Natural killer cell treated with Interleukin-12 subunit alpha and Interleukin-12 subunit beta and Interleukin-15 and Interleukin-18, amount 100 ng/mL, for 72 hours (primary cell): Measurements from ENCODE around the gene SEMA3G. TPM values are rescaled to one million over a fixed set of nuclear protein-coding genes. Genes with fewer than 3 reads are reported as not detected.

ENCODE experiments used
- ATAC-seq, 2 donors: fragments of 150-1000 bp; cut with Tn5 transposase in 1 of 2; sonication (Bioruptor Pico), chemical (Tn5 transposase) in 1 of 2; 2 replicates each; pipeline ENCODE4 v1.10.0; 2021
- DNase-seq: peaks from one replicate; pipeline ENCODE4 v3.0.0; 2022; ENCODE audit warnings: low spot score
- H3K27ac Mint-ChIP-seq, 2 donors: 1 replicate in 1 of 2; 2 replicates in 1 of 2; pipeline ENCODE4 v1.8.0; 2022; ENCODE audit warnings: mixed read lengths in 2 of 2, mild to moderate bottlenecking in 1 of 2, moderate library complexity in 1 of 2
- H3K27me3 Mint-ChIP-seq, 2 donors: 1 replicate in 1 of 2; 2 replicates in 1 of 2; pipeline ENCODE4 v1.8.0; 2022; ENCODE audit warnings: mixed read lengths in 2 of 2
- H3K36me3 Mint-ChIP-seq: one replicate; pipeline ENCODE4 v1.8.0; 2022; ENCODE audit warnings: mixed read lengths
- H3K4me1 Mint-ChIP-seq, 2 donors: 1 replicate in 1 of 2; 2 replicates in 1 of 2; pipeline ENCODE4 v1.8.0; 2022; ENCODE audit warnings: low read depth in 2 of 2, mixed read lengths in 2 of 2, mild to moderate bottlenecking in 1 of 2
- H3K4me3 Mint-ChIP-seq: one replicate; pipeline ENCODE4 v1.8.0; 2022; ENCODE audit warnings: mixed read lengths
- H3K9me3 Mint-ChIP-seq: 2 replicates; pipeline ENCODE4 v1.8.0; 2022; ENCODE audit warnings: mixed read lengths
- total RNA-seq, 2 donors: library from RNA; stranded (reverse); gene quantifications; one replicate each; pipeline ENCODE4 v1.2.3, GENCODE V29; 2022

Gene SEMA3G
- total RNA-seq, 2 donors from 2014 or later = 0.08 TPM; not detected in 1

- Mint-ChIP-seq H3K36me3 (no peaks in the 10 kb centered on the region), H3K27ac (no peak overlapping the region), H3K9me3 (no peaks in the 10 kb centered on the region), H3K27me3 (no peaks in the 10 kb centered on the region), H3K4me3 (no peak overlapping the region), H3K4me1 (peaks cover 0 to 4% of the 10 kb centered on the region in 2 donors)
- DNase-seq (no peak), ATAC-seq (no peak)
These were observed 38.9 kb upstream of the SEMA3G start for GRCh38 chr3:52483577-52484381.

- no peaks in the 10 kb centered on the region for H3K27me3 Mint-ChIP-seq
- H3K36me3 Mint-ChIP-seq = no peaks in the 10 kb centered on the region
- no peak overlapping the region for H3K27ac Mint-ChIP-seq
- no peaks in the 10 kb centered on the region for H3K9me3 Mint-ChIP-seq
- DNase-seq = no peak
- H3K4me1 Mint-ChIP-seq = peaks cover 0 to 4% of the 10 kb centered on the region in 2 donors
- no peak for ATAC-seq
- H3K4me3 Mint-ChIP-seq = no peak overlapping the region
These were observed 38.2 kb upstream of the SEMA3G start for GRCh38 chr3:52483081-52483480.

- Mint-ChIP-seq H3K4me3 (no peak overlapping the region), H3K27ac (no peak overlapping the region), H3K27me3 (no peaks in the 10 kb centered on the region), H3K4me1 (peaks cover 0 to 4% of the 10 kb centered on the region in 2 donors), H3K9me3 (no peaks in the 10 kb centered on the region), H3K36me3 (no peaks in the 10 kb centered on the region)
- no peak for ATAC-seq
- no peak for DNase-seq
These were observed 37.1 kb upstream of the SEMA3G start for GRCh38 chr3:52481819-52482521.

GRCh38 chr3:52480768-52481715, 36.1 kb upstream of the SEMA3G start:
- H3K36me3 Mint-ChIP-seq = no peaks in the 10 kb centered on the region
- no peak overlapping the region for H3K4me3 Mint-ChIP-seq
- ATAC-seq = no peak

GRCh38 chr3:52479877-52480575, 35.1 kb upstream of the SEMA3G start:
- Mint-ChIP-seq H3K27me3 (no peaks in the 10 kb centered on the region), H3K9me3 (no peaks in the 10 kb centered on the region), H3K4me1 (no peaks in the 10 kb centered on the region), H3K27ac (no peak overlapping the region), H3K36me3 (no peaks in the 10 kb centered on the region), H3K4me3 (no peak overlapping the region)
- DNase-seq = no peak
- peak in 1 of 2 donors; percentile 25 for ATAC-seq

More at GRCh38 chr3:52480768-52481715, 36.1 kb upstream of the SEMA3G start:
- no peaks in the 10 kb centered on the region for H3K9me3 Mint-ChIP-seq
- H3K27ac Mint-ChIP-seq = no peak overlapping the region
- peaks cover 0 to 4% of the 10 kb centered on the region in 2 donors for H3K4me1 Mint-ChIP-seq
- no peak for DNase-seq
- H3K27me3 Mint-ChIP-seq = no peaks in the 10 kb centered on the region

- DNase-seq (no peak), ATAC-seq (peak in 1 of 2 donors; percentile 33)
- Mint-ChIP-seq H3K4me1 (no peaks in the 10 kb centered on the region), H3K36me3 (no peaks in the 10 kb centered on the region), H3K9me3 (no peaks in the 10 kb centered on the region), H3K27ac (peak overlapping the region in 1 of 2 donors; percentile 50), H3K4me3 (no peak overlapping the region), H3K27me3 (no peaks in the 10 kb centered on the region)
These were observed 34.4 kb upstream of the SEMA3G start for GRCh38 chr3:52479037-52479876.

- Mint-ChIP-seq H3K4me1 (no peaks in the 10 kb centered on the region), H3K9me3 (no peaks in the 10 kb centered on the region), H3K4me3 (no peak overlapping the region), H3K27me3 (no peaks in the 10 kb centered on the region), H3K36me3 (no peaks in the 10 kb centered on the region), H3K27ac (no peak overlapping the region)
- DNase-seq (no peak), ATAC-seq (no peak)
These were observed 32.8 kb upstream of the SEMA3G start for GRCh38 chr3:52477796-52478095.

- no peak overlapping the region for H3K4me3 Mint-ChIP-seq
- ATAC-seq = no peak
- no peaks in the 10 kb centered on the region for H3K36me3 Mint-ChIP-seq
These were observed 32.3 kb upstream of the SEMA3G start for GRCh38 chr3:52477076-52477795.

GRCh38 chr3:52473026-52473425, 28.1 kb upstream of the SEMA3G start:
- peaks cover 0 to 8% of the 10 kb centered on the region in 2 donors for H3K4me1 Mint-ChIP-seq
- H3K27me3 Mint-ChIP-seq = no peaks in the 10 kb centered on the region
- DNase-seq (no peak), ATAC-seq (no peak)
- H3K4me3 Mint-ChIP-seq = no peak overlapping the region
- no peaks in the 10 kb centered on the region for H3K36me3 Mint-ChIP-seq
- H3K9me3 Mint-ChIP-seq = no peaks in the 10 kb centered on the region
- H3K27ac Mint-ChIP-seq = no peak overlapping the region

More at GRCh38 chr3:52477076-52477795, 32.3 kb upstream of the SEMA3G start:
- H3K4me1 Mint-ChIP-seq = peaks cover 0 to 1% of the 10 kb centered on the region in 2 donors
- no peaks in the 10 kb centered on the region for H3K9me3 Mint-ChIP-seq
- no peaks in the 10 kb centered on the region for H3K27me3 Mint-ChIP-seq
- no peak for DNase-seq
- no peak overlapping the region for H3K27ac Mint-ChIP-seq

- Mint-ChIP-seq H3K4me1 (peaks cover 0 to 8% of the 10 kb centered on the region in 2 donors), H3K27me3 (no peaks in the 10 kb centered on the region), H3K27ac (no peak overlapping the region), H3K4me3 (no peak overlapping the region), H3K36me3 (no peaks in the 10 kb centered on the region), H3K9me3 (no peaks in the 10 kb centered on the region)
- DNase-seq (no peak), ATAC-seq (no peak)
These were observed 27.5 kb upstream of the SEMA3G start for GRCh38 chr3:52472239-52473000.

GRCh38 chr3:52471371-52472238, 26.7 kb upstream of the SEMA3G start:
- no peaks in the 10 kb centered on the region for H3K36me3 Mint-ChIP-seq
- DNase-seq = no peak
- no peaks in the 10 kb centered on the region for H3K27me3 Mint-ChIP-seq
- H3K9me3 Mint-ChIP-seq = no peaks in the 10 kb centered on the region
- peaks cover 0 to 8% of the 10 kb centered on the region in 2 donors for H3K4me1 Mint-ChIP-seq
- H3K4me3 Mint-ChIP-seq = no peak overlapping the region
- H3K27ac Mint-ChIP-seq = no peak overlapping the region
- ATAC-seq = peak; percentile 36 to 48
